CD4-positive, alpha-beta T cell treated with Interleukin-1 beta for 1 hour (primary cell): ENCODE data around the gene DTNBP1.

Source experiments
- DNase-seq, 2 donors: peaks; one replicate each; pipeline ENCODE4 v3.0.0-alpha.2; 2020 to 2022

DTNBP1 gene

DNA sequence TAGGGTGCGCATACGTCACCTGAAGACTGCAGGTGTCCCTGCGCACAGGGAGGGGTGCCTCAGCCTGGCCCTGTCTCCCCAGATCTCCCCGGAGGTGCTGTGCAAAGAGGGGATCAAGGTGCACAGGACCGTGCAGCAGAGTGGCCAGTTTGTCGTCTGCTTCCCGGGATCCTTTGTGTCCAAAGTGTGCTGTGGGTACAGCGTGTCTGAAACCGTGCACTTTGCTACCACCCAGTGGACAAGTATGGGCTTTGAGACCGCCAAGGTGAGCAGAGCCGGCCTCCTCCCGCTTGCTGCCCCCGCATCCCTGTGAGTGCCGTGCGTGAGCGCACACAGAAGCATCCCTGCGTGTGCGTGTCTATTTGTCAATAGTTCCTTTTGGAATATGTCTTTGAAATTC is 150.7 kb downstream of the DTNBP1 start:
- DNase-seq, result no peak

DNA sequence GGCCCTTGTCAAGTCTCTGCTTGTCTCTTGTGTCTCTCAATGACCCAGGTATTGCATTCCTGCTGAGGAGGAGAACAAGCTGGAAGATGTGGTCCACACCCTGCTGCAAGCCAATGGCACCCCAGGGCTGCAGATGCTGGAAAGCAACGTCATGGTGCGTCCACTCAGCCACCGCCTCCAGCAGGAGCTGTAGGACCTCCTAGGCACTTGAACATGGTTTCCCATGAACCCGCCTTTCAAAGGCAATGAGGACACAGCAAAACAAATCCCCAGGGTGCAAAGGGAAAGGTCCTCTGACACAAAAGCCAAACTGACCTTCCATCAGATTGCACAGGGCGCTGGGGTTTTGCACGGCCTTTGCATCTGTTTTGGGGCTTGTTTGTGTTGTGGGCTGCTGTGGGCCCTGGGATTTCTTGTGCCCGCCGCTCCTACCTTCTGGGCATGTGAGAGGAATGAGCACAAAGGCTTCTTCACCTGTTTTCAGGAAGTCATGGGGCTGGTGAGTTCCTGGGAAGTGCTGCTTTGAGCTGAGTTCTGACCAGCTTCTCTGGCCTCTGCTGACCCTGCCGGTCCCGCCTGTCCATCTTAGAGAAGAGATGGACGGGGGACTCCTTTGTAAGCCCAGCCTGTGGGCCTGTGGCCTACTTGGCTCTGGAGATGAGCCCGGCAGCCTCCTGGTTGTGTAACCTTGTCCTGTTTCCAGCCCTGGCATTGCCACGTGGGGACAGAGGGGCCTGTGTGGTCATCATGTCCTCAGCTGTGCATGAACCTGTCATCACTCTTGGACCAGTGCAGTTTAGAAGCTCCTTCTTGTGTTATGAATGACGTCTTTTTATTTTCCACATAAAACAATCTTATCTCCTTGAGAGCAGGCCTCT is 151.3 kb downstream of the DTNBP1 start:
- DNase-seq, result no peak

DNA sequence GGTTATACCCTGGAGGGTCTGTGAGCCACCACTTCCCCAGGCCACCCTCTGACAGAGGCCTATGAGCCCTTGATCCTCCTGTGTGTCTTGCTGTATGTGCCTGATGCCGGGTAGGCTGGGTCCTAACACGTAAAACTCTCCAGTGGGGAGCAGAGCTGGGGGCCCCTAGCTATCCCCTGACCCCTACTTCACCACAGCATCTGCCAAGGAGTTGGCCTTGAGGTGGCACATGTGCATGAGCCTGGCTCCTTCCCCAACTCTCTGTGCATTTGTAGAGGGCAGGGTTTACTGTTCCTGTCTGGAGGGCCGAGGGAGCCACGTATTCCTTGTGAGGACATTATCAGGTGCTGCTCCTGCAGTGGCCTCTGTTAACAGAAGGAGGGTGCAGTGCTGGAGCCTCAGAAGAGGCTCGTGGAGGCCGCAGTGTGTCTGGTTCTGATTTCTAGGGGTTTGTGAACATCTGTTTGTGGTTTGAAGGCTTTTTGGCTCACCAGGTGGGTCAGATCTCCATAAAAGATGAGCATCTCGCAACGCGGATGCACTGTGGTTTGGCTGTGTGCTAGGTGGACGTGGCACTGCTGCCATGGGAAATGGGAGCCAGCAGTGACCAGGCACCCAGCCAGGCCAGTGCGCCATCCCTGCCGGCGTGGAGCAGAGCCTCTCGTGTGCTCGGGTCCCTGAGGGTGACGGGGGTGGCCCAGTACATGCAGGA is 152.1 kb downstream of the DTNBP1 start:
- no peak for DNase-seq

DNA sequence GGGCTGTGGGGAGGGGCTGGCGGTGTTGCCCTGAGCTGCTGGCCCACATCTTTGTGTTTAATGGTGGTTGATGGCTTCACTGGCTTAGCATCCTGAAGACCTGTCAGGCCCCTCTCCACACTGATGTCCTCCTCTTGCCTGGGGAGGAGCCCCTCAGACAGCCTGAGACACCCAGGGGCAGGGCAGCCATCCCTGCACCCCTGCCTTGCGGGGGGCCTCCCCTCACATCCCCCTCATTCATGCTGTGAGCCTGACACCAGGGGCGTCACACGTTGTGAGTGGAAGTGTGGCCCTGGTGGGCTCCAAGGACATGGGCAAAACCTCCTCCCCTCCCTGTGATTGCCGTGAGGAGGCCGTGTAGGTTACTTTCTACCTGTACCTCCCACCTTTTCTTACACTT is 152.7 kb downstream of the DTNBP1 start:
- no peak for DNase-seq

DNA sequence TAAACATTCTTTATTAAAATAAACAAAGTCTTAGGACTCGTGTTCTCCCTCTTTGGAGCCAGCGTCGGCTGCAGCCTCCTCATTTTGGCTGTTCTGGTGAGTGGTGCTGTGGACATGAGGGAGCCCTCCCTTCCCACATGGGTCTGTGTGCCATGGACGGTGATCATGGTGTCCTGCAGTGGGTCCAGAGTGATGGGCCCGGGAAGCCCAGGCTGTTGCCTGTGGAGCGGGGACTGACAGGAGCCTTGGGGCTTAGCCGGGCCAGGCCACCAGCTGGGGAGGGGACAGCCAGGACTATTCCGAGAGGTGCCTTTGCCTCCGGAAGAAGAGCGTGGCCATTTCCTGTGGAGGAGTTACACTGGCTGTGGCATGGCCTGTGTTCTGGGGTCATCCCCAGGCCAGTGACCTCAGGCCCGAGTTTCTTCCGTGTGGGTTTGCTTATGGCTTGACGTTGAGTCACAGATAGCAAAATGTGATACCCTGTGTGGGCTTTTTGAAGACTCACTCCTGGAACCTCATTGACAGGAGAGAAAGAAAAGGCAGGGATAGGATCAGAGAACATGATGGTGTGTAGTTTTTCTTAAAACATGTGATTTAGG is 153.4 kb downstream of the DTNBP1 start:
- DNase-seq, result no peak

DNA sequence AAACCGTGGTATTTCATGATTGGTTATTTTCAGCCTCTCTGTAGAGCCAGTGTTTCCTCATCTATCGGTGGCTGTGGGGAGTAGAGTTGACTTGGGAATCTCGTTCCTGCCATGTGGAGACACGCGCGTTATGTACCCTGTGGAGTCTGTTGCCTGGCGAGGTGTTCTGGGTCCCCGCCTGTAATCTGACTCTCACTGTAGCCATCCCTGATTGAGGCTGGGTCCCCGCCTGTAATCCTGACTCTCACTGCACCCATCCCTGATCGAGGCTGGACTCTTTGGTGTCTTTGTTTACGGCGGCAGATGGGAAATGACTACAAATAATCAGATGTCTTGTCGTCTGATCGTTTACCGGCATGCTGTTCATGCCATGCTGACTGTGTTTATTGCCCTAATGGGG is 153.9 kb downstream of the DTNBP1 start:
- no peak for DNase-seq

DNA sequence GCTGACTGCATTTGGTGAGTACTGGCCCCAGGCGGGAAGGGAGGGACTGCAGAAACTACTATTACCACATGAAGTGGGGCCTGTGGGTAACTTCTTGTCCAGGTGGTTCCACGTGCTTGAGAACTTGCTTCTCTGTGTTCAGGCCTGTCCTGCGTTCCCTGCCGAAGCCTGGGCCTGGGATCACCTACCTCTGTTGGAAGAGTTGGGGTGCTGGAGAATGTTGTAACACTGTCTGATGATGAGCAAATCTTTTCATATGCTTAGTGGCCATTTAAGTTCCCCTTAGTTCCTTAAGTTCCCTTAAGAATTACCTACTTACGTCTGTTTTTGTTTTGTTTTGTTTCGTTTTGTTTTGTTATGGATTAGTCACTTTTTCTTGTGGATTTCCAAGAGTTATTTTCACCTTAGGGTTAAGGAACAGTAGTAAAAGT is 154.4 kb downstream of the DTNBP1 start:
- no peak for DNase-seq

DNA sequence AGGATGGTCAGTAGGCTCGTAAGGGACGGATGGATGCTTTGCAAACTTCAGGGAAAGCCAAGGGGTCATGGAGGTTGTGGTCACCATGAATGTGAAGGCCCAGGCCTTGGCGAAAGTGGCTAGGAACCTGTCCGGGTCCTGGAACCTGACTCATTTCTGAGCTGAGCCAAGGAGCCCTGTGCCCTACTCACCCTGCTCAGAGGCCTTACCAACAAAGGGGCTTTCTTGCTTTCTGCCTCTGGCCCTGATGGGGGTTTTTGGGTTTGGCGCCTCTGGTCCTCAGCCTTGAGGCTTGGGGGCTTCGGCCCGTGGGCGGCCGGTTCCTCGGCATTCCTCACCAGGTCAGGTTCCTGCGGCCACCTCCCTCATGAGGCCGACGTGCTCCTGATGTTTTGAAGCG is 155.1 kb downstream of the DTNBP1 start:
- no peak for DNase-seq

DNA sequence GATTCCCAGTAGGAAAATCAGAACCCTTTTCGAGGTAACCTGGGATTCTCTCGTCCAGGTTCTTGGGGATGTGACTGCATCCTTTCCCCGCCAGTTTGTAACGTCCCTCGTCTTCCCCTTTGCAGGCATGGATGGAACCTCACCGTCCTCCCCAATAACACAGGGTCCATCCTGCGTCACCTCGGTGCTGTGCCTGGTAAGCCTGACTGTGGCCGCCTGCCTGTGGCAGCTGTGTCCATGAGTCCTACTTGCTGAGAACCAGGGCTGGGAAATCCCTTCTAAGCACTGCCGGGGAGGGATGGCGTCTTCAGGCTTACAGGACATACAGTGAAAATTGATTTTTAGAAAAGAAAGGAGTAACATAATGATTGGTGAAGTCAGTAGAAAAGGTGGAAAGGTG is 155.6 kb downstream of the DTNBP1 start:
- DNase-seq, result no peak

DNA sequence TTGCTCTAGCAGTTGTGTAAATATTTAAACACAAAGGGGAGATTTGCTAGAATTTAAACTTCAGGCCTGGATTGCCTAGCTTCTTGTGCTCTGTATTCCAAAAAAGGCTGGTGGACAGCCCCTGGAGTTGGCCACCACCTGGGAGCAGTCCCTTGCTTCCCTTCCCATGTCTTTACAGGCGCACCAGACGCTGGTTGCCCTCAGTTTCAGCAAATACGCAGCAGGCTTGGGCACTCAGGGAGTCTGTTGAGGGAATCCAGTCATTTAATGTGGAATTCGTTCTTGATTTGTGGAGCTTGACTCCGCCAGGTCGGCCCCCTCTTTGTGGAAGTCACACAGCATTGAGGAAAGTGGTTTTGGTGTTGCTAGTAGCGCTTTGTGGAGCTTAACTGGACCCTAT is 156.8 kb downstream of the DTNBP1 start:
- no peak for DNase-seq

DNA sequence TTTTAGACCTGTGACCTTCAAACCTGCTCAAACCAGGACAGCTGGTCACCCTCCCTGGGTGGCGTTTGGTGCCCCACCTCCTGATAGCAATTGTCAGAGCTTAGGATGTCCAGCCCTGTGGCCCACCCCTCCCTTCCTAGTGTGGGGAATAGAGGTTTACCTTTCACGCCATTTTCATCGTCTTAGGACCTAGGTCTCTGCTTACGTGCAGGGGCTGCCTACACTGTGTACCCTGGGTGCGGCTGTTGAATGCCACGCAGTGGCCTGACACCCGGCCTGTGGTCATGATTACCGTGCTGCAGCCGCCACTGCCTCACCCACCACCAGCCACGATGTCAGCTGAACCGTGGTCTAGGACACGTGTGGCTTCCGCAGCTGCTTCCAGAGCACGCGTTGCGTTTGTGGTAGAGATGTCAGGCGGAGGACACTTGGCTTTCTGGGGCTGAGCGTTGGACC is 157.3 kb downstream of the DTNBP1 start:
- DNase-seq, result no peak

DNA sequence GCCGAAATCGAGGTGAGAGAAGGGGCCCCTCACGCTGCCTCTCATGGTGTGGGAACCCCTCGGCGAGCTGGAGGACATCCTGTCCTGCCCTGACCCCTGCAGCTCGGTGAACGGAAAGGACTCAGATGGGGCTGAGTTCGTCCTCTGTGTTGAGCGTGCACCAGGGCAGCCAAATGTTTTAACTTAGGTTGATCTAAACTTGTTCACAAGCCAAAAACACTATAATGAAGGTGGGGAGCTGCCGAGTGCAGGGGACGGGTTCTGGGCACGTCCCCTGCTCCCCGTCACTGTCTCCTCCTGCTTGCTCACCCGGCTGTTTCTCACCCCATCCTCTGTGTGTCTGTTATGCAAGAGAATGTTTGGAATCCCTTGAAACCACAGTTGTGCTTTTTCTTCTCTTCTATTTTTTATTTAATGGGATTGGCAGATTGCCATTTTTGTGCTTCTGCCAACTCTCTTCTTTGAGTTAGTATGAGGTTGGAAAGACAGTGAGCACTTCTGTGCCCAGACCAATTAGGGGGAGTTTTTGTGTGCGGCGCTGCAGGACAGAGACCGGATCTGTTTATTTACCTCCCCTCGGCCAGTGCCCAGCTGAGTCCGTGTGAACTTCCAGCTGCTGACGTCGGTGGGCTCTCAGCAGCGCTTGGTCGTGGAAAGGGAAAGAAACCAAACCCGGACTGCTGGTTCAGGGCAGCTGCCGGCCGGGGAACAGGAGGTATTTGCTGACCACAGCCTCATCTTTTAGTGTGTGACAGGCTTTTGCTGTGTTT is 158.1 kb downstream of the DTNBP1 start:
- DNase-seq, result no peak

DNA sequence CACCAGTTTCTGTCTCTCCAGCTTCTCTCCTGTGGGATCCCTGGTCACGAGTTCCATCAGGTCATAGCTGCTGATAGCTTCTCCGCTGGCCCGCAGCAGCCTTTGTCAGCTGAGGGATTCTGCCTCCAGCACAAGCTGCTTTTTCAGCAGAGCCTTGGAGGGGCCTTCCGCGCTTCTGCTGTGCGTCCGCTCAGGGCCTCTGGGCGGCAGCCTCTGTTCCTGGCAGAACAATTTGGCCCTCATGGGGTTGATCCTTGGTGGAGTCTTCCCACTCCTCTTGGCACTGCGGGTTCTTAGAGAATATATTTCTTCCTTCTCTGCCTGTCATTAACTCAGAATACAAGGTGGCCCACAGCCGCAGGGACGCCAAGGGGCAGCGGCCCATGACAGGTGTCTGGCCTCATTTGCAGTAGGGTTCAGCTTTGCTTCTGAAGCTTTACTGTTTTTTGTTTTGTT is 158.8 kb downstream of the DTNBP1 start:
- no peak for DNase-seq

DNA sequence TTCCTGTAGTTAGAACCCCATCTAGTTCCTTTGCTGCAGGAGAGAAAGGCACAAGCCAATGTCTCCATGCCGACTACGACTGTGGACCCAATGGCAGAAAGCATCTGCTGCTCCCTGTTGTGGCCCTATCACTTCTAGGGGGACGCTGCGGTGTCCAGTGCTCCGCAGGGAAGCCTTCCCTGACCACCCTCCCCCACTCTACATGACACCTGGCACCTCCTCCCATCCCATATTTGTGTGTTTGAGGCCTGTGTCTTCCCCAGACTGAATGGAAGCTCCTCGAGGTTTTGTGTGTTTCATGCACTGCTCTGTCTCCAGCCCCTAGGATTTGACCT is 159.5 kb downstream of the DTNBP1 start:
- no peak for DNase-seq

DNA sequence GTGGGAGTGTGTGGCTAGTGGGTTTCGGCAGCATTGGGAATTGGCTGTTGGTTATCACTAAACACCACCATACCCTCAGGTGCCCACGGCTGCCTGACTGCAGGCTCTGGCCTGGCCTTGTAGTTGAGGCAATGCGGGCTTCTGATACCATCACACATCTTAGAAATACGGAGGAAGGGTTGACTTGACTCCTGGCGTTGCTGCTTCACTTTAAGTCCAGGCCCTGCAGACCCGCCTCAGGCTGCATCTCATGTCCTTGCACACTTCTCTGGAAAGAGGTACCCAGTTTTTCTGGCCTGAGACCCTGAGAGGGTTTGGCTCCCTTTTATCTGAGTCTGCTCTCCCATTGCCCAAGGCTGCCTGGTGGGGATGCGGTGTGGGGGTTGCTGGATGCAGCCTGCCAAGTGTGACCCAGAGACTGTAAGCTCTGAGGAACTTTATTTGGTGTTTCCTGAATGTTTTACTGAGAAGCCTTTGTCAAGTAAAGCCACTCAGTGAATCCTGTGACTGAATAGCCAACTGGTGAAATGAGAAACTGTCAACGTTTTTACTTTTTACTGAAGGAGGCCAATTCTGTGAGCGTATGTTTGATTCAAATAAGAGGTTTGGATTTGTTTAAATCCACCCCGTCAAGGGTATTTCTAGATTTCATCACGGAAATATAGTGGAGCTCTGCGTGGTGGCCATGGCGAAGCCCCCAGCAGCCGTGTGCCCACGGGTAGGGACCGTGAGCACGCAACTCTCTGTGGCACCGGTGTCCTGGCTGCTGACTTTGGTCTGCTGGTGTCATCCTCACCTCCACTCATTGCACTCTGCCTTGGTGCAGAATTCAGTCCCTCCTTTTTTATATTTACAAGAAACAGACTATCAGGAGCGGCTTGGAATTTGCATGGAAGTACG is 160.1 kb downstream of the DTNBP1 start:
- no peak for DNase-seq

DNA sequence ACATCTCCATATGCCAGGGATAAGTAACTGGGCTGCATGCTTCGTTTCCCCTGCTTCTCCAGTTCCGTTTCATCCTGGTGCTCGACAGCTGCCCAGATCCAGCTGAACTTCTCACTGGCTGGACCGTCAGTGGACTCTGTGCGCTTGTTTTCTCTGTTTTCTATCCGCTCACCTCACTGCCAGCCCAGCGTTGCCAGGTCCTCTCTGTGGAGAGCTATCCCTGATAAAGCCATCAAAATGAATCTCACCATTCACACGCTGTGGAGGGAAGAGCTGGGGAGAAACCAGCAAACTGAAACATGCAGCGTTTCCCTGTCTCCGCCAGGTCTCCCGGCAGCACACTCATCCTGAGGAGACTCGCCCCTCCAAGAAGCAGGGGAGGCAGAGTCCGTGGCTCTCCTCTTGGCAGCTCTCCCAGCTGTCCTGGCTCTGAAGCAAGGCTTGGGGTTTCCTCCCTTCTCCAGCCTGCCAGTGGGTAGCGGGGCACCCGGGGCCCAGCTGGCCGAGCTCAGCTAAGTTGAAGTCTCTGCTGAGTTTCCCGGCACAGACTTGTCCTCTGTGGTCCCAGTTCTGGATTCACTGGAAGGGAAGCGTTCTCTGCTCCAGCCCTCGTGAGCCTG is 160.9 kb downstream of the DTNBP1 start:
- DNase-seq, result no peak

DNA sequence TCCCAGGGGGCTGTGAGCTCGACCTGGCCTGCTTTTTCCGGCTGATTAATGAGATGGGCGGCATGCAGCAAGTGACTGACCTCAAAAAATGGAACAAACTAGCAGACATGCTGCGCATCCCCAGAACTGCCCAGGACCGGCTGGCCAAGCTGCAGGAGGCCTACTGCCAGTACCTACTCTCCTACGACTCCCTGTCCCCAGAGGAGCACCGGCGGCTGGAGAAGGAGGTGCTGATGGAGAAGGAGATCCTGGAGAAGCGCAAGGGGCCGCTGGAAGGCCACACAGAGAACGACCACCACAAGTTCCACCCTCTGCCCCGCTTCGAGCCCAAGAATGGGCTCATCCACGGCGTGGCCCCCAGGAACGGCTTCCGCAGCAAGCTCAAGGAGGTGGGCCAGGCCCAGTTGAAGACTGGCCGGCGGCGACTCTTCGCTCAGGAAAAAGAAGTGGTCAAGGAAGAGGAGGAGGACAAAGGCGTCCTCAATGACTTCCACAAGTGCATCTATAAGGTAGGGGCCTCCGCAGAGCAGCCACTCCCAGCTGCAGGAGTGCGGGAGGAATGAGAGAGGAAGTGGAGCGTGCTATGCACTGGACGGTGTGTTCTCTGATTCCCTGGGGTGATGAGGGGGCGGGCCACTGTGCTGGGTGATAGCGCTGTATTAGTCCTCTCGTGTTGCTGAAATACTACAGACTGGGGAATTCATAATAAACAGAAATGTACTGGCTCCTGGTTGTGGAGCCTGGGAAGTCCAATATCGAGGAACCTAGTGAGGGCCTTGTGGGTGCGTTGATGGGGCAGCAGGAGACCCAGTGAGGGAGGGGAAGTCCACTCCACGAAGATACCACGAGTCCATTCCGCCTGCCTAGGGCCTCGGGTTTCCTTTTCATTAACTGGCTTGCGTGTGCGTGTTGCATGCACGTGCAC is 161.7 kb downstream of the DTNBP1 start:
- no peak for DNase-seq

DNA sequence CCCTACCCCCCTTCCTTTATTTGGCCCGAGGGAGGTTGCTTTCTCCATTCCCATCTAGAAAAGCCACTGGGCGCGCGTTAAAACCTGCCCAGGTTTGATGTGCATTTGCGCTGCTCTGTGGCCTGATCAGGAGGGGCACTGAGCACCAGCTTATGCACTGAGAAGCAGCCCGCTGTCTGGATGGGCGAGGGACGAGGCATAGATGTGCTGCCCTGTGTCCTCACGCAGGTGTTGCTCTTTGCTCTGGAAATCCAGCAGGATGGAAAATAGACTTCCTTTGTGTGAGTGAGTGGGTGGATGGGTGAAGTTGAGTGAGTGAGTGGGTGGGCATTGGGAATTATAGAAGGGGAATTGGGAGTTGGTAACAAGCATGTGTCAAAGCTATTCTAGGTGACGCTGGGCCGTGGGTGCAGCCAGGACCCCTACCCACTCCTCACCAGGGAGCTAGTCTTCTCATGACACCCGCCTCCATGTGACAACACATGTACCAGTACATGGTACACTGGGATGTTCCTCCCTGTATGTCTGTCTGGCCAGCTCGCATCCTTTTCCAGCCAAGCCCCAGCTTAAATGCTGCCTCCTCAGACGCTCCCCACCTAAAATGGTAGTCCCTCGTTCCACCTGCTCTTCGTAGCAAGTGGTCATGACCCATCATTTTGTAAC is 162.6 kb downstream of the DTNBP1 start:
- DNase-seq, result no peak

DNA sequence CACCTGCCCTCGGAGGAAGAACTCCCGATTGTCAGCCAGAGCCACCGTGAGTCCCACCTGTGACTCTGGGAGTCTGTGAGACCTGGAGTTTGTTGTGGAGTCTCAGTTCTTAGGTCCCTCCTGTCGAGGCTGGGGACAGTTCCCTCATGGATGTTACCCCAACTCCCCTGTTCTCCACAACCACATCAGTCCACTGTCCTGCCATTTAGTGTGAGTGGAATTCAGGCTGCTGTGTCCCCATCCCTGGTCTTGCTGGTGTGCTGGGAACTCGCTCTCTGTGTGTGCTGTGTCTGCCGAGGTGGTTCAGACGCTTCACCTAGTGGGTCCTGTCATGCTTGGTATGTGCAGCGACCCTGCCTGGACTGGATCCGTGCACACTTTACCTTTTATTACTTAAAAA is 163.2 kb downstream of the DTNBP1 start:
- DNase-seq, result no peak

DNA sequence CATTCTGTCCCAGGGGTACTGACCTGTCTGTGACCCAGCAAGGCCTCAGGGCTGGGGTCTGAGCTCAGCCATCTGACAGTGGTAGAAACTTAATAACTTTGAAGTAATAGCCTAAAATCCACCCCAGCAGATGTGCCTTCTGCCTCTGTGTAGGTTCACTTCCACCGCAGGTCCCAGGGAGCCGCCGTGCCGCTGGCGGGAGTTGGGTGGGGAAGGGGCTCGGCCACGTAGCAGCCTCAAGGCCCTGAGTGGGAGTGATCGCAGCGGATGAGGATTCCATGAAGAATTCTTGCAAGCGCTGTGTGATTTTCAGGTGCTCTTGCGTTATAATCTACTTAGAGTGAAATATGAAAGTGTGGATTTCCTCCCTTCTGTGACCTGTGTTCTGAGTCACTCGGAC is 163.7 kb downstream of the DTNBP1 start:
- no peak for DNase-seq
